SK-N-SH (cell line): ENCODE measurements around the gene RIPOR2. TPM values are rescaled to one million over a fixed set of nuclear protein-coding genes. Genes with fewer than 3 reads are reported as not detected.

ENCODE experiments used
- CTCF ChIA-PET: fragments of 300-600, 350-600 bp; formaldehyde crosslinking; extraction: SDS; loops from one replicate; lab custom pipeline; 2021; lab: Yijun Ruan, JAX
- POLR2A ChIA-PET: fragments of 350-600 bp; sonication (Branson Sonifier 250); formaldehyde crosslinking; extraction: SDS; loops from one replicate; lab custom pipeline; 2020; ENCODE audit warnings: antibody characterized with exemption, inconsistent platforms; lab: Yijun Ruan, JAX
- DNase-seq: peaks from one replicate; pipeline ENCODE4 v3.0.0; 2012
- H2AFZ ChIP-seq: fragments of 200-600 bp; sonication (generic); 2 replicates; pipeline ENCODE4 v1.8.1; 2016; ENCODE audit warnings: antibody characterized with exemption, mild to moderate bottlenecking, low read depth
- H3F3A ChIP-seq: fragments of 200-600 bp; sonication (generic); replicated peaks from 2 replicates; pipeline ENCODE3; 2016; ENCODE audit warnings: antibody characterized with exemption, mild to moderate bottlenecking; ENCODE audit not compliant: insufficient read depth
- H3K27ac ChIP-seq, 2 experiments: fragments of 200-500 bp in 1 of 2; fragments of 200-600 bp in 1 of 2; sonication (Bioruptor generic) in 1 of 2; sonication (generic), shearing (Covaris generic) in 1 of 2; 2 replicates each; pipeline versions ENCODE4 v1.5.1 to v1.6.1; 2014 to 2016; ENCODE audit warnings: low read depth in 2 of 2, inconsistent platforms in 1 of 2, low read length in 1 of 2, mild to moderate bottlenecking in 1 of 2, mixed read lengths in 1 of 2
- H3K27me3 ChIP-seq: fragments of 200-600 bp; sonication (generic), shearing (Covaris generic); 2 replicates; pipeline ENCODE4 v1.6.1; 2016; ENCODE audit warnings: mixed run types; ENCODE audit not compliant: insufficient read depth
- H3K36me3 ChIP-seq, 2 experiments: fragments of 200-500 bp in 1 of 2; fragments of 200-600 bp in 1 of 2; sonication (Bioruptor generic) in 1 of 2; sonication (generic) in 1 of 2; replicated peaks in 1 of 2; 2 replicates each; pipeline versions ENCODE3 to v1.5.1; 2014 to 2016; ENCODE audit warnings: low read length in 1 of 2, mild to moderate bottlenecking in 1 of 2; ENCODE audit not compliant: insufficient read depth in 2 of 2, control insufficient read depth in 1 of 2
- H3K4me1 ChIP-seq, 2 experiments: fragments of 200-500 bp in 1 of 2; fragments of 200-600 bp in 1 of 2; sonication (Bioruptor generic) in 1 of 2; sonication (generic), shearing (Covaris generic) in 1 of 2; 2 replicates each; pipeline versions ENCODE4 v1.5.1 to v1.6.1; 2014 to 2016; ENCODE audit warnings: low read depth in 1 of 2, low read length in 1 of 2, mixed run types in 1 of 2; ENCODE audit not compliant: insufficient read depth in 2 of 2, control insufficient read depth in 1 of 2
- H3K4me2 ChIP-seq: fragments of 200-600 bp; sonication (generic), shearing (Covaris generic); 2 replicates; pipeline ENCODE4 v1.6.1; 2017; ENCODE audit warnings: mixed run types
- H3K4me3 ChIP-seq, 2 experiments: fragments of 200-500 bp in 1 of 2; fragments of 200-600 bp in 1 of 2; sonication (Bioruptor generic) in 1 of 2; sonication (generic), shearing (Covaris generic) in 1 of 2; 2 replicates each; pipeline versions ENCODE4 v1.5.1 to v1.8.1; 2014 to 2016; ENCODE audit warnings: low read depth in 2 of 2, inconsistent platforms in 1 of 2, low read length in 1 of 2, mild to moderate bottlenecking in 1 of 2, mixed read lengths in 1 of 2, moderate library complexity in 1 of 2
- H3K79me2 ChIP-seq: fragments of 200-600 bp; sonication (generic); 2 replicates; pipeline ENCODE4 v1.8.1; 2017; ENCODE audit warnings: mild to moderate bottlenecking; ENCODE audit not compliant: insufficient read depth
- H3K9ac ChIP-seq: fragments of 200-600 bp; sonication (generic); 2 replicates; pipeline ENCODE4 v1.6.1; 2017; ENCODE audit warnings: mixed run types
- H3K9me2 ChIP-seq: fragments of 200-600 bp; sonication (generic); 2 replicates; pipeline ENCODE4 v1.6.1; 2017; ENCODE audit warnings: mixed run types
- H3K9me3 ChIP-seq: fragments of 200-600 bp; sonication (generic); 2 replicates; pipeline ENCODE4 v1.6.1; 2017; ENCODE audit warnings: mixed run types, mild to moderate bottlenecking, moderate library complexity
- H4K20me1 ChIP-seq: fragments of 200-600 bp; sonication (generic); 2 replicates; pipeline ENCODE4 v1.6.1; 2017; ENCODE audit warnings: mild to moderate bottlenecking, mixed run types; ENCODE audit not compliant: insufficient read depth
- CHD2 ChIP-seq: fragments of 150-350 bp; IDR thresholded peaks from 2 replicates; pipeline ENCODE4 v1.6.1; 2018; ENCODE audit warnings: low read length; ENCODE audit not compliant: partially characterized antibody
- CTCF ChIP-seq: fragments of 200-600 bp; sonication (generic); IDR thresholded peaks from 2 replicates; pipeline ENCODE4 v1.6.1; 2017; ENCODE audit warnings: antibody characterized with exemption, mild to moderate bottlenecking, moderate library complexity
- FOSL2 ChIP-seq: IDR thresholded peaks from 2 replicates; pipeline ENCODE4 v1.4.0; 2012; ENCODE audit warnings: low read depth, mild to moderate bottlenecking, moderate library complexity, borderline replicate concordance
- MEF2A ChIP-seq: IDR thresholded peaks from 2 replicates; pipeline ENCODE4 v1.4.0; 2012; ENCODE audit warnings: low read depth, borderline replicate concordance
- MXI1 ChIP-seq: IDR thresholded peaks from 2 replicates; pipeline ENCODE4 v1.6.1; 2012; ENCODE audit warnings: mild to moderate bottlenecking, low read depth, low read length, improper control_type of control experiment
- PBX3 ChIP-seq: IDR thresholded peaks from 2 replicates; pipeline ENCODE4; 2012
- POLR2AphosphoS5 ChIP-seq: IDR thresholded peaks from 2 replicates; pipeline ENCODE4 v1.6.1; 2012; ENCODE audit warnings: low read depth, low read length
- RAD21 ChIP-seq: IDR thresholded peaks from 2 replicates; pipeline ENCODE4 v1.6.1; 2012; ENCODE audit warnings: mild to moderate bottlenecking, low read length
- RCOR1 ChIP-seq: fragments of 150-350 bp; IDR thresholded peaks from 2 replicates; pipeline ENCODE4 v1.6.1; 2017; ENCODE audit warnings: antibody characterized with exemption, low read length
- RFX5 ChIP-seq: IDR thresholded peaks from 2 replicates; pipeline ENCODE4 v1.6.1; 2012; ENCODE audit warnings: mild to moderate bottlenecking, improper control_type of control experiment, low read length
- SIN3A ChIP-seq: IDR thresholded peaks from 2 replicates; pipeline ENCODE4 v1.6.1; 2012; ENCODE audit warnings: low read depth, mild to moderate bottlenecking, low read length, moderate library complexity, borderline replicate concordance
- SMC3 ChIP-seq: IDR thresholded peaks from 2 replicates; pipeline ENCODE4 v1.6.1; 2012; ENCODE audit warnings: low read depth, low read length, improper control_type of control experiment
- YY1 ChIP-seq: IDR thresholded peaks from 2 replicates; pipeline ENCODE4 v1.4.0; 2012; ENCODE audit warnings: low read depth, mild to moderate bottlenecking
- WGBS: methylation state at CpG from one replicate; pipeline ENCODE4 v1.1.6; 2017; ENCODE audit warnings: low lambda C conversion rate; 5-methylcytosine and 5-hydroxymethylcytosine counted together
- polyA plus RNA-seq, 3 experiments: library from polyadenylated mRNA; depleted of rRNA; stranded (reverse); fragments of >200 nt; gene quantifications; 2 replicates each; pipeline ENCODE4 v1.2.3, GENCODE V29; 2012
- TF ChIP-seq, protein P1 (sequence below): fragments of 150-350 bp; IDR thresholded peaks from 2 replicates; pipeline ENCODE4 v1.6.1; 2016; ENCODE audit warnings: mild to moderate bottlenecking, low read depth, low read length
- TF ChIP-seq, protein P2 (sequence below): fragments of 150-350 bp; IDR thresholded peaks from 2 replicates; pipeline ENCODE4 v1.6.1; 2017; ENCODE audit warnings: antibody characterized with exemption, low read length, low read depth, borderline replicate concordance

Gene RIPOR2
- polyA plus RNA-seq, 1 of the 3 experiments (the other 2 are of a cell fraction): 0.05 TPM

GRCh38 chr6:24777227-24777626, 158.5 kb downstream of the RIPOR2 start:
- no peak for DNase-seq
- Histone ChIP-seq H3K4me1 (peaks cover 11 to 13% of the 10 kb centered on the region in 2 experiments; a peak in 3 of 4 replicates), H3K36me3 (peaks cover 21 to 28% of the 10 kb centered on the region in 2 experiments), H3K79me2 (peaks cover 59% of the 10 kb centered on the region), H3K9me3 (no peaks in the 10 kb centered on the region), H3K4me3 (peak overlapping the region; percentile 23 to 34; a peak in 2 of 4 replicates), H3F3A (peaks cover 9% of the 10 kb centered on the region), H3K4me2 (peak overlapping the region; percentile 83), H3K9ac (peak overlapping the region; percentile 90; the same call in 1 of the 2 replicates), H4K20me1 (peaks cover 12% of the 10 kb centered on the region; the same call in 1 of the 2 replicates), H3K27me3 (no peaks in the 10 kb centered on the region), H3K9me2 (no peaks in the 10 kb centered on the region), H2AFZ (no peak overlapping the region), H3K27ac (peak overlapping the region in 1 of 2 experiments; percentile 93; a peak in 2 of 4 replicates)
- ChIA-PET CTCF (interaction anchor here (0.9 kb wide), 1 partner anchor 79 kb away, joined by 3 read pairs; no protein-coding TSS in a partner anchor), POLR2A (interaction anchor here (2.4 kb wide), 1 partner anchor 56 kb away, joined by 9 read pairs; no protein-coding TSS in a partner anchor)
- TF ChIP-seq, protein P1, sequence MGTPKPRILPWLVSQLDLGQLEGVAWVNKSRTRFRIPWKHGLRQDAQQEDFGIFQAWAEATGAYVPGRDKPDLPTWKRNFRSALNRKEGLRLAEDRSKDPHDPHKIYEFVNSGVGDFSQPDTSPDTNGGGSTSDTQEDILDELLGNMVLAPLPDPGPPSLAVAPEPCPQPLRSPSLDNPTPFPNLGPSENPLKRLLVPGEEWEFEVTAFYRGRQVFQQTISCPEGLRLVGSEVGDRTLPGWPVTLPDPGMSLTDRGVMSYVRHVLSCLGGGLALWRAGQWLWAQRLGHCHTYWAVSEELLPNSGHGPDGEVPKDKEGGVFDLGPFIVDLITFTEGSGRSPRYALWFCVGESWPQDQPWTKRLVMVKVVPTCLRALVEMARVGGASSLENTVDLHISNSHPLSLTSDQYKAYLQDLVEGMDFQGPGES: no peak
- TF ChIP-seq YY1 (no peak), FOSL2 (no peak), POLR2AphosphoS5 (no peak), MEF2A (no peak), CHD2 (no peak), PBX3 (no peak), SMC3 (no peak), CTCF (no peak), SIN3A (no peak), RAD21 (no peak), MXI1 (no peak), RFX5 (no peak), RCOR1 (no peak)
- TF ChIP-seq, protein P2, sequence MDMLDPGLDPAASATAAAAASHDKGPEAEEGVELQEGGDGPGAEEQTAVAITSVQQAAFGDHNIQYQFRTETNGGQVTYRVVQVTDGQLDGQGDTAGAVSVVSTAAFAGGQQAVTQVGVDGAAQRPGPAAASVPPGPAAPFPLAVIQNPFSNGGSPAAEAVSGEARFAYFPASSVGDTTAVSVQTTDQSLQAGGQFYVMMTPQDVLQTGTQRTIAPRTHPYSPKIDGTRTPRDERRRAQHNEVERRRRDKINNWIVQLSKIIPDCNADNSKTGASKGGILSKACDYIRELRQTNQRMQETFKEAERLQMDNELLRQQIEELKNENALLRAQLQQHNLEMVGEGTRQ: no peak
- WGBS: 29% methylated on average over 1 of the region's 1 CpG
